H9 (cell line): ENCODE data around the gene RSPH4A. TPM values are rescaled to one million over a fixed set of nuclear protein-coding genes. Genes with fewer than 3 reads are reported as not detected.

Source experiments
- DNase-seq: peaks from one replicate; pipeline ENCODE4 v3.0.0-alpha.2; 2017
- H2AFZ ChIP-seq: one replicate; pipeline ENCODE4 v1.6.1; 2013; ENCODE audit warnings: mild to moderate bottlenecking, low read length, control low read depth, moderate library complexity
- H2AK5ac ChIP-seq: 2 replicates; pipeline ENCODE4 v1.6.1; 2013; ENCODE audit warnings: low read length, control low read depth, mixed read lengths; ENCODE audit not compliant: insufficient read length
- H2BK120ac ChIP-seq: one replicate; pipeline ENCODE4 v1.6.1; 2013; ENCODE audit warnings: low read depth, mild to moderate bottlenecking, low read length, control low read depth, inconsistent platforms; ENCODE audit not compliant: poor library complexity, severe bottlenecking
- H2BK12ac ChIP-seq: 2 replicates; pipeline ENCODE4 v1.6.1; 2013; ENCODE audit warnings: low read length, control low read depth, mixed read lengths, low read depth; ENCODE audit not compliant: insufficient read length
- H2BK15ac ChIP-seq: 2 replicates; pipeline ENCODE4 v1.6.1; 2013; ENCODE audit warnings: low read depth, low read length, control low read depth
- H2BK20ac ChIP-seq: one replicate; pipeline ENCODE4 v1.6.1; 2013; ENCODE audit warnings: low read depth, mild to moderate bottlenecking, low read length, control low read depth, inconsistent platforms; ENCODE audit not compliant: poor library complexity, severe bottlenecking
- H2BK5ac ChIP-seq: 2 replicates; pipeline ENCODE4 v1.6.1; 2013; ENCODE audit warnings: low read length, control low read depth, mixed read lengths; ENCODE audit not compliant: insufficient read length
- H3K14ac ChIP-seq: 2 replicates; pipeline ENCODE4 v1.6.1; 2013; ENCODE audit warnings: low read length, control low read depth; ENCODE audit not compliant: insufficient read depth
- H3K18ac ChIP-seq: 2 replicates; pipeline ENCODE4 v1.6.1; 2013; ENCODE audit warnings: low read depth, mild to moderate bottlenecking, mixed read lengths, low read length, control low read depth; ENCODE audit not compliant: insufficient read length
- H3K23ac ChIP-seq: 2 replicates; pipeline ENCODE4 v1.6.1; 2013; ENCODE audit warnings: low read length, control low read depth, mixed read lengths, low read depth; ENCODE audit not compliant: insufficient read length
- H3K23me2 ChIP-seq: 2 replicates; pipeline ENCODE4 v1.6.1; 2013; ENCODE audit warnings: low read depth, mild to moderate bottlenecking, mixed read lengths, low read length, control low read depth; ENCODE audit not compliant: insufficient read length, poor library complexity, severe bottlenecking
- H3K27ac ChIP-seq: 2 replicates; pipeline ENCODE4 v1.5.1; 2013; ENCODE audit warnings: low read length, control low read depth, mixed read lengths, low read depth; ENCODE audit not compliant: insufficient read length
- H3K27me3 ChIP-seq: 2 replicates; pipeline ENCODE4 v1.6.1; 2013; ENCODE audit warnings: low read length, control low read depth, inconsistent platforms; ENCODE audit not compliant: insufficient read depth
- H3K4ac ChIP-seq: 2 replicates; pipeline ENCODE4 v1.6.1; 2013; ENCODE audit warnings: low read depth, mild to moderate bottlenecking, control low read depth, inconsistent platforms, low read length, moderate library complexity
- H3K4me1 ChIP-seq: 2 replicates; pipeline ENCODE4 v1.6.1; 2013; ENCODE audit warnings: low read length, control low read depth, inconsistent platforms; ENCODE audit not compliant: insufficient read depth
- H3K4me2 ChIP-seq: 2 replicates; pipeline ENCODE4 v1.6.1; 2013; ENCODE audit warnings: low read length, control low read depth, mixed read lengths; ENCODE audit not compliant: insufficient read length, insufficient read depth
- H3K56ac ChIP-seq: 2 replicates; pipeline ENCODE4 v1.6.1; 2013; ENCODE audit warnings: low read depth, mild to moderate bottlenecking, mixed read lengths, low read length, control low read depth; ENCODE audit not compliant: insufficient read length
- H3K79me1 ChIP-seq: 2 replicates; pipeline ENCODE4 v1.6.1; 2013; ENCODE audit warnings: low read depth, mild to moderate bottlenecking, moderate library complexity, low read length, control low read depth, inconsistent platforms; ENCODE audit not compliant: insufficient read depth, poor library complexity, severe bottlenecking
- H3K79me2 ChIP-seq: 2 replicates; pipeline ENCODE4 v1.6.1; 2013; ENCODE audit warnings: low read length, control low read depth, inconsistent platforms; ENCODE audit not compliant: insufficient read depth
- H3K9ac ChIP-seq: 2 replicates; pipeline ENCODE4 v1.6.1; 2013; ENCODE audit warnings: low read length, control low read depth, mixed read lengths; ENCODE audit not compliant: insufficient read length; ENCODE audit errors: extremely low read depth
- H3K9me3 ChIP-seq: one replicate; pipeline ENCODE4 v1.6.1; 2013; ENCODE audit warnings: low read depth, low read length, inconsistent platforms; ENCODE audit not compliant: control insufficient read depth
- H3T11ph ChIP-seq: one replicate; pipeline ENCODE4 v1.6.1; 2013; ENCODE audit warnings: mild to moderate bottlenecking, low read length, control low read depth, inconsistent platforms
- H4K20me1 ChIP-seq: one replicate; pipeline ENCODE4 v1.6.1; 2013; ENCODE audit not compliant: control insufficient read depth, insufficient read length, insufficient read depth
- H4K5ac ChIP-seq: 2 replicates; pipeline ENCODE4 v1.6.1; 2013; ENCODE audit warnings: low read depth, mild to moderate bottlenecking, mixed read lengths, low read length, control low read depth; ENCODE audit not compliant: insufficient read length
- H4K8ac ChIP-seq: replicated peaks from 2 replicates; pipeline ENCODE4 v1.6.1; 2013; ENCODE audit warnings: low read length, control low read depth, mixed read lengths, low read depth; ENCODE audit not compliant: insufficient read length
- H4K91ac ChIP-seq: 2 replicates; pipeline ENCODE4 v1.6.1; 2013; ENCODE audit warnings: low read depth, mild to moderate bottlenecking, moderate library complexity, mixed read lengths, low read length, control low read depth; ENCODE audit not compliant: insufficient read length
- H3K27ac Mint-ChIP-seq, 3 experiments: 2 replicates in 2 of 3; 3 replicates in 1 of 3; pipeline ENCODE4 v1.8.0; 2020 to 2021; ENCODE audit warnings: mixed read lengths in 3 of 3, mild to moderate bottlenecking in 1 of 3, moderate library complexity in 1 of 3
- H3K27me3 Mint-ChIP-seq: 2 replicates; pipeline ENCODE4 v1.8.0; 2021; ENCODE audit warnings: low read depth, mild to moderate bottlenecking, moderate library complexity, mixed read lengths
- H3K36me3 Mint-ChIP-seq, 3 experiments: 2 replicates in 2 of 3; 3 replicates in 1 of 3; pipeline ENCODE4 v1.8.0; 2020 to 2021; ENCODE audit warnings: low read depth in 3 of 3, mixed read lengths in 3 of 3; ENCODE audit not compliant: insufficient read depth in 1 of 3
- H3K4me1 Mint-ChIP-seq, 2 experiments: 2 replicates each; pipeline ENCODE4 v1.8.0; 2020; ENCODE audit warnings: mixed read lengths in 2 of 2
- H3K4me3 Mint-ChIP-seq, 2 experiments: 2 replicates in 1 of 2; 3 replicates in 1 of 2; pipeline ENCODE4 v1.8.0; 2020 to 2021; ENCODE audit warnings: mild to moderate bottlenecking in 2 of 2, mixed read lengths in 2 of 2, moderate library complexity in 1 of 2
- H3K9me3 Mint-ChIP-seq, 2 experiments: 2 replicates in 1 of 2; 3 replicates in 1 of 2; pipeline ENCODE4 v1.8.0; 2020; ENCODE audit warnings: mild to moderate bottlenecking in 2 of 2, mixed read lengths in 2 of 2, moderate library complexity in 1 of 2
- CTCF ChIP-seq: fragments of 200-600 bp; sonication (generic); conservative IDR thresholded peaks from 3 replicates; pipeline ENCODE4 v1.8.0; 2021; ENCODE audit warnings: antibody characterized with exemption, mild to moderate bottlenecking
- WGBS: extraction: QIAGEN DNeasy Blood & Tissue Kit; methylation state at CpG from one replicate; pipeline ENCODE4 v1.1.7; 2013; ENCODE audit warnings: missing lambda C conversion rate, low lambda C conversion rate, mixed read lengths; ENCODE audit not compliant: insufficient read length; ENCODE audit errors: extremely low coverage; 5-methylcytosine and 5-hydroxymethylcytosine counted together
- total RNA-seq: library from RNA; stranded (reverse); gene quantifications from 2 replicates; pipeline ENCODE4 v1.2.1, GENCODE V29; 2021

RSPH4A gene
- total RNA-seq, 1 experiment from 2014 or later: 0.31 TPM

- no peak for DNase-seq
- H3K4ac ChIP-seq: no peak overlapping the region
Measured at GRCh38 chr6:116575227-116575626, 41.1 kb upstream of the RSPH4A start.

More at GRCh38 chr6:116575227-116575626, 41.1 kb upstream of the RSPH4A start:
- Mint-ChIP-seq H3K27me3 (no peaks in the 10 kb centered on the region), H3K4me1 (peaks cover 7 to 10% of the 10 kb centered on the region in 2 experiments), H3K9me3 (no peaks in the 10 kb centered on the region), H3K36me3 (peaks cover 0 to 24% (median 0%) of the 10 kb centered on the region in 3 experiments; a peak in 4 of 7 replicates), H3K27ac (no peak overlapping the region), H3K4me3 (no peak overlapping the region)
- Histone ChIP-seq H3K56ac (no peak overlapping the region), H3K23me2 (peaks cover 5% of the 10 kb centered on the region), H3K9ac (no peak overlapping the region), H3K79me2 (peaks cover 10% of the 10 kb centered on the region; the same call in 1 of the 2 replicates), H2AFZ (no peak overlapping the region), H3K79me1 (no peaks in the 10 kb centered on the region), H3K4me1 (peaks cover 2% of the 10 kb centered on the region; the same call in 1 of the 2 replicates), H4K20me1 (no peaks in the 10 kb centered on the region), H2AK5ac (no peak overlapping the region), H2BK20ac (no peak overlapping the region), H3K9me3 (no peaks in the 10 kb centered on the region), H3K18ac (no peak overlapping the region), H3K14ac (no peak overlapping the region), H2BK15ac (no peak overlapping the region), H2BK5ac (no peak overlapping the region), H3K27ac (no peak overlapping the region), H4K5ac (no peak overlapping the region), H2BK120ac (no peak overlapping the region), H3K4me2 (no peak overlapping the region), H3T11ph (no peak overlapping the region), H2BK12ac (no peak overlapping the region), H3K27me3 (no peaks in the 10 kb centered on the region), H4K8ac (no peak overlapping the region), H3K23ac (no peak overlapping the region), H4K91ac (no peak overlapping the region)
- WGBS: no CpG with 5 or more reads among the region's 2 CpGs
- TF ChIP-seq CTCF: no peak
